ENCODE data around the gene FBXO33. TPM values are rescaled to one million over a fixed set of nuclear protein-coding genes. Genes with fewer than 3 reads are reported as not detected.

Gene FBXO33
- total RNA-seq, 1 donor from 2014 or later = 10.6 TPM

- DNase-seq (ENCODE audit: low spot score) = peak; percentile 30
Observed at GRCh38 chr14:39431416-39432178, 636 bp downstream of the FBXO33 start.

GRCh38 chr14:39430762-39431415, 1.3 kb downstream of the FBXO33 start:
- DNase-seq (ENCODE audit: low spot score) = no peak

DNA sequence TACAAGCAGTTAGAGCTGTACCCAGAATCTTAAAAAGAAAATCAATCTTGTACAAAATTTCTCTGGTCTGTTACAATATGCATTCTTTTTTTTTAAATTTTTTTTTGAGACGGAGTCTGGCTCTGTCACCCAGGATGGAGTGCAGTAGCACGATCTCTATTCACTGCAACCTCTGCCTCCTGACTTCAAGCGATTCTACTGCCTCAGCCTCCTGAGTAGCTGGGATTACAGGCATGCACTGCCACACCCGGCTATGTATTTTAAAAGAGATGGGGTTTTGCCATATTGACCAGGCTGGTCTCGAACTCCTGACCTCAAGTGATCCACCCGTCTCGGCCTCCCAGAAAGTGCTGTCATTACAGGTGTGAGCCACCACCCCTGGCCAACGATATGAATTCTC, 4.1 kb downstream of the FBXO33 start:
- no peak for DNase-seq (ENCODE audit: low spot score)

GRCh38 chr14:39426605-39427004, 5.6 kb downstream of the FBXO33 start:
- no peak for DNase-seq (ENCODE audit: low spot score)

DNA sequence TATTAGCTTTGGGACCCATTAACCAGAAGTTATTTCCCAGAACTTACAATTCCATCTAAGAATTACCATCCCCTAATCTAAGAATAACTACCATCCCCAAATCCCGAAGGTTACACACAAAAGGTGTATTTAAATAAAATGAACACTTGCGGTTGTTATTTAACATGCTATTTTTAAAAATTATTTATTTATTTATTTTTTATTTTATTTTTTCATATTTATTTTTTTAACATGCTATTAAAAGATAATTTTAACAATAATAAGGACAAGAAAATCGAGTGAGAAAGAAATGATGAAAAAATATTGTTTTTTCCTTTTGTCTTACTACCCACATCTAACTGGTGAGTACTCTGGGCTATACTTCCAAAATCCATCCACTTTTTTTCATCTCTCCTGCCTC, 6.3 kb downstream of the FBXO33 start:
- DNase-seq (ENCODE audit: low spot score) = no peak

- no peak for DNase-seq (ENCODE audit: low spot score)
Observed at GRCh38 chr14:39423793-39424192, 8.4 kb downstream of the FBXO33 start.

DNA sequence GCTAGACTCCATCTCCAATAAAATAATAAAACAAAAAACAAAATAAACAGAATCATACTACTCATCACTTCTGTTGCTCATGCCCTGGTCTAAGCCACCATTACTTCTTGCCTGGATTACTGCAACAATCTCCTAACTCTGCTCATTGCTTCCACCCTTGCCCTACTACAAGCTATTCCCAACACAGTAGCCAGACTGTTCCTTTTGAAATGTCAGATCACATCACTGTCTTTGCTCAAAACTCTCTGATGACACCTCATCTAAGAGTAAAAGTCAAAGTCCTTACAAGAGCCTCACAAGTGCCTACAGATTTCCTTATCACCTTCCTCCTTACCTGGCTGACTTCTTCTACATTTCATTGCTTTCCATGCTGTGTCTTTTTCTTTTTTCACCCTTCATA, 10.0 kb downstream of the FBXO33 start:
- no peak for DNase-seq (ENCODE audit: low spot score)

DNA sequence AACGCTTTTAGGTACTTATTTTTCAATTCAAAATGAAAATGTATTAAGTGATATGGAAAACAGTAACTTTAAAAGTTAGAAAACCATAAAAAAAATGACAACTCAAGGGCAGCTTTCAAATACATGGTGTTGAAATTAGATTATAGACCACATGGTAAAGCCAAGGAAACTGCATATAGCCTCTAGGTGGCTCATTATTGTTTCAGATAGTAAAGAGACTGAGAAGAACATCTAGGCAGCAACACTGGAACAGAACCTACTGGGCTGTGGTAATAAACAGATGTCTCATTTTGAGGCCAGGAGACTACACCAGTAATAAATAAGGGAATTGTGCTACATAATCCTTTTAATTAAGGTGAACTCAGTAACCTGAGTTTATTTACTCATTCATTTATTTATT, 13.0 kb downstream of the FBXO33 start:
- no peak for DNase-seq (ENCODE audit: low spot score)

DNA sequence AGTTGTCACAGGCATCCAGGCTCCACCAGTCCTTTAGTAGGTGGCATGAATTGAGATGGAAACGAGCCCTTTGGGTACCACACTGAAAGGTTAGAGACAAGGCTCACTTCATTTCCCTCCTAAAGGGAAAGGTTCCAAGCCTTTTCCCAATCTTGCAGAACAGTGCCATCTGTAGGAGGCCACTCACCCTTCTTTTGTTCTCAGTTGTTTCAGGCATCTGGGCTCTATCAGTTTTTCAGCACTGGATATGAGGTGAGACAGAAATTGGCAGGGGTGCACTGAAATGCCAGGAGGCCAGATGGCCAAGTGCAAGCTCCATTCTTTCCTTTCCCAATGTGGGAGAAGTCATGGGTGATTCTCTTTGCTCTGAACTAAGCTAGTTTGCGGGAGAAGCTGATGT, 15.2 kb downstream of the FBXO33 start:
- no peak for DNase-seq (ENCODE audit: low spot score)

DNA sequence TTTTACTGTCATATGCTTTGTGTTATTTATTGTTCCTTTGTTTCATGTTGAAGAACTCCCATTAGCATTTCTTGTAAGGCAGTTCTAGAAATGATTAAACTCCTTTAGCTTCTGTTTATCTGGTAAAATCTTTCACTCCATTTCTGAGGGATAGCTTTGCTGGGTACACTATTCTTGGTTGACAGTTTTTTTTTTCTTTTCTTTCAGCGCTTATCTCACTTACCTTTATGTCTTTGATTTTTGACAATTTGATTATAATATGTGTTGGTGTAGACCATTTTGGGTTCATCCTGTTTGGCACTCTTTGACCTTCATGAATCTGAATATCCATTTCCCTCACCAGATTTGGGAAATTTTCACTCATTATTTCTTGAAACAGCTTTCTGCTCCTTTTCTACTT, 16.2 kb downstream of the FBXO33 start:
- no peak for DNase-seq (ENCODE audit: low spot score)

- no peak for DNase-seq (ENCODE audit: low spot score)
Observed at GRCh38 chr14:39406560-39406959, 25.7 kb downstream of the FBXO33 start.

DNA sequence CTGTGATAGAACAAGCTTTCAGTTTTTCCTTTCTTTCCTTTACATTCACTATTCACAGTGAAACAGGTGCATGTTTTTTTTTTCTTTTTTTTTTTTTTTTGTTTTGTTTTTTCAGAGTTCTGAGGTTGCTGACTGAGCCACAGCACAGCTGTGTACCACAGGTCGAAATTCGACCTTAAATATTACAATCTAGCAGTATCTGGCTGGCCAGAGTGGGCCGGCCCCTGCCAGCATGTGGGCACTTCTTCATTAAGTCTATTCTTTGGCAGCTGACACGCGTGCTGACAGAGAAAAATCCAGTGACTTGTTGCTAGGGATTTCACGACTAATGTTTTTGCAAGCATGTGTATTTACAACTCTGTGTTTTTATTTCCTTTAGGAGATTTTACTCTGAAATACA, 33.9 kb downstream of the FBXO33 start:
- DNase-seq (ENCODE audit: low spot score) = no peak

DNA sequence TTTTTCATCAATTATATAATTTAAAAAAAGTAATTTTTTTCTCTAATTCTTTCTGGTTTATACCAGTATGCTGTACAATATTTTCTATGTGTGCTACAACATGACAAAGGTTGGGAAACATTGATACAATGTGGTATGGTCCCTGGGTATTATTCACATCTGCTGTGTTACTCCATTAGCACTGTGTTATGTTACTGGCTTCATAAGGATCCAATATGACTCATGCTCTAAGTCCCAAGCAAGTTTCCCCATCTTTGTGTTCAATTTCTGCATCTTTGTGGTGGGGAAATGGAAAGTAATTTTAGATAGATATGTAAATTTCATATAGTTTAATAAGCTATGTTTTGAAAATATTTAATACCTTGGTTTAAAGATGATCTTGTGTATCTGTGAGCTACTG, 35.8 kb downstream of the FBXO33 start:
- no peak for DNase-seq (ENCODE audit: low spot score)

DNA sequence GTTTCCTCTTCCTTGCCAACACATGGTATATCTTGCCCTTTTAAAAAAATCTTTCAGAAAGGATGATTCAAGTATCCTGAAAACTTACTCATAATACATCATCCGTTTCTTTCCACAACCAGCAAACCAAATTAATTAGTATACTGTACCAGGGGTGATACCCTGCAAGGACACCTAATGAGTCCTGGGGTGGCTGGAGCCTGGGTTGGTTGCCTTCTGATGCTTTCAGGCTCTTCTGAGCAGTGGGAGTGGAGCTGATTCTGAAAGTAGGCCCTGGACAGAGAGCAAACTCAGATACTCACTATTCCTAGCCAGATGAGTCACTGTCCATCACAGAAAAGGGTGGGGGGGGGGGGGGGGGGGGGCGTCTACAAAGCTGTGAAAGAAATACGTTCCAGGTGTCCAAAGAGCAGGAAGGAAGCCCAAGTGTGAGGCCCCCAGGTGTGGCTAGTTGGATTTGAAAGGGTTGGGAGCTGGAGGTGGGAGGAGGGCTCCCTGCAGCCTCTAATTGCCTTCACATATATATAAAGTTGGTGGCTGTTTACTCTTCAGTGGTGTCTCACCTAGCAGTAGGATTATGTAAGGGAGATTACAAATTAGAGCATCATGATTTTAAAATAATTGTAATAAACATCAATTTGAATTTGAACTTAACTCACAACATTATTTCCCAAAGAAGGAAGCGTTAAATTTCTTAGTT, 36.5 kb downstream of the FBXO33 start:
- no peak for DNase-seq (ENCODE audit: low spot score)

DNA sequence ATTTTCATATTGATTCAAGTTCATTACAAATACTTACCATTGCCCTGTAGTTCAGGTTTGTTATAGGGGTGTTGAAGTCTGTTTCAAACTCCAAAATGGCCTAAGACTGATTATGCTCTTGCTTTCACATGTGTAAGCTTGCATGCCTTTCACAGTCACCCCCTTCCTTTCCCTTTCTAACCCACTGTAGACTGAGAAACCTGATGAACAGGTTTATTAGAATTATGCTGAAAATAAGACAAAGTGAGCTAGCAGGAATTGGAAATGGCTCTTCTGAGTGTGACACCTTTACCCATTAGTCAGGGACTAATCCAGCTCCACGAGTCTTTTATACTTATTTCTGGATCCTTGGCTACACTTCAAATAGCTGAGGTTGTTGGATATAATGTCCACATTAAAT, 38.9 kb downstream of the FBXO33 start:
- no peak for DNase-seq (ENCODE audit: low spot score)

GRCh38 chr14:39384177-39384576, 48.1 kb downstream of the FBXO33 start:
- no peak for DNase-seq (ENCODE audit: low spot score)

DNA sequence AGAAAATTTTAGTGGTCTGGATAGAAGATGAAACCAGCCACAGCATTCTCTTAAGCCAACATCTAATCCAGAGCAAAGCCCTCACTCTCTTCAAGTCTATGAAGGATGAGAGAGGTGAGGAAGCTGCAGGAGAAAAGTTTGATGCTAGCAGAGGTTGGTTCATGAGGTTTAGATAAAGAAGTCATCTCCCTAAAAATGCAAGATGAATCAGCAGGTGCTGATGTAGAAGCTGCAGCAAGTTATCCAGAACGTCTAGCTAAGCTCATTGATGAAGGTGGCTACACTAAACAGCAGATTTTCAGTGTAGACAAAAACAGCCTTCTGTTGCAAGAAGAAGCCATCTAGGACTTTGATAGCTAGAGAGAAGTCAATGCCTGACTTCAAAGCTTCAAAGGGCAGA, 48.5 kb downstream of the FBXO33 start:
- DNase-seq (ENCODE audit: low spot score) = no peak

DNA sequence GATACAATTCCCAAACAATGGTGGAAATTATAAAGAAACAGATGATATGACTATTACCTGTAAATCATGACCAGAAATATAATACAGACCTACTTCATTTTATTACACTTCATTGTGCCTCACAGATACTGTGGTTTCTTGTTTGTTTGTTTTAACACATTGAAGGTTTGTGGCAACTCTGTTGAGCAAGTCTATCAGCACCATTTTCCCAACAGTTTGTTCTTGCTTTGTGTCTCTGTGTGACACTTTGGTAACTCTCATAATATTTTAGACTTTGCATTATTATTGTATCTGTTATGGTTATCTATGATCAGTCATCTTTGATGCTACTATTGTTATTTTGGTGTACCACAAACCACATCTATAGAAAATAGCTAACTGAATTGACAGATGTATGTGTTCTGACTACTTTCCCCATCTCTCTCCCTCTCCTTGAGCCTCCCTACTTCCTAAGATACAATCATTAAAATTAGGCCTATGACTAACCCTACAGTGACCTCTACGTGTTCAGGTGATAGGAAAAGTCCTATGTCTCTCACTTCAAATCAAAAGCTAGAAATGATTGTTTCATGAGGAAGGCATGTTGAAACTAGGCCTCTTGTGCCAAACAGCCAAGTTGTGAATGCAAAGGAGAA, 49.1 kb downstream of the FBXO33 start:
- DNase-seq (ENCODE audit: low spot score) = no peak

DNA sequence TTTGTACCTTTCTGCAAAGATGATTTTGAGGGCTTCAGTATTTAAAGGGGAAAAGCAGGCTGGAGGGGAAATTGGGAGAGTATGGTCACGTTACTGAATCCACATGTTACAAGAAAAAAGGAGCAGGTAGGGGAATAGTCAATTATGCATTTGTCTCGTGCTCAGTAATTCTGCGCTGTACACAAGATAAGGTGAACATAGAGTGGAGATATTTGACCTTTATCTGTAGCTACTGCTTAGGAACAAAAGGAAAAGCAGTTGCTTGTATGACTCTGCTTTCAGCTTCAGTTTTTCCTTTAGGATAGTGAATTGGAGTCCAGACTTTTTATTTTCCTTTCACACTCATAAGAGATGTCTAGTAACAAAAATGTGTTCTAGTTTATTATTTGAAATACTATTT, 49.8 kb downstream of the FBXO33 start:
- no peak for DNase-seq (ENCODE audit: low spot score)

- DNase-seq (ENCODE audit: low spot score) = no peak
Observed at GRCh38 chr14:39381366-39381765, 50.9 kb downstream of the FBXO33 start.

GRCh38 chr14:39376667-39377403, 55.4 kb downstream of the FBXO33 start:
- no peak for DNase-seq (ENCODE audit: low spot score)

GRCh38 chr14:39374851-39375250, 57.4 kb downstream of the FBXO33 start:
- DNase-seq (ENCODE audit: low spot score) = no peak
